GM12878 (cell line): ENCODE data around the gene GGT6. TPM values are rescaled to one million over a fixed set of nuclear protein-coding genes. Genes with fewer than 3 reads are reported as not detected.

Experiments
- ATAC-seq: fragments of 200-7000 bp; cut with Tn5 transposase; 3 replicates; pipeline ENCODE4 v1.9.1; 2020; ENCODE audit warnings: mild to moderate bottlenecking, moderate library complexity
- BruUV-seq: library from RNA; stranded (reverse); fragments of 400-500 nt; replicated peaks from 2 replicates; lab custom pipeline; 2021; lab: Mats Ljungman, UMichigan
- CTCF ChIA-PET: fragments of 300-600 bp; sonication (Branson Sonifier 250); formaldehyde crosslinking; extraction: SDS; loops from one replicate; lab custom pipeline; 2021; ENCODE audit warnings: inconsistent platforms; lab: Yijun Ruan, JAX
- POLR2A ChIA-PET: fragments of 350-600 bp; formaldehyde crosslinking; extraction: SDS; loops from one replicate; lab custom pipeline; 2021; ENCODE audit warnings: inconsistent platforms; lab: Charles Lee
- RAD21 ChIA-PET: fragments of 300-600 bp; sonication (Branson Sonifier 250); formaldehyde crosslinking; loops from one replicate; lab custom pipeline; 2023; ENCODE audit warnings: antibody characterized with exemption; ENCODE audit not compliant: unreplicated experiment; lab: Charles Lee
- SMC1A ChIA-PET: fragments of 300-600 bp; sonication (Branson Sonifier 250); formaldehyde crosslinking; loops from one replicate; lab custom pipeline; 2023; ENCODE audit not compliant: unreplicated experiment, uncharacterized antibody; lab: Charles Lee
- DNase-seq: peaks from one replicate; pipeline ENCODE4 v3.0.0-alpha.2; 2011; ENCODE audit warnings: low read depth, low spot score
- FAIRE-seq: peaks from 3 replicates; lab custom pipeline; 2011; peaks lifted over from hg19 to GRCh38; lab: Jason Lieb, UNC
- H2AFZ ChIP-seq: 2 replicates; pipeline ENCODE4 v1.6.0; 2011; ENCODE audit warnings: low read depth, low read length, control low read depth; ENCODE audit not compliant: control insufficient read depth
- H3K27ac ChIP-seq: 2 replicates; pipeline ENCODE4 v1.5.1; 2011; ENCODE audit warnings: control low read depth; ENCODE audit not compliant: control insufficient read depth, insufficient read depth
- H3K27me3 ChIP-seq, 2 experiments: replicated peaks in 1 of 2; 2 replicates each; pipeline versions ENCODE4 v1.6.0 to v1.6.1; 2011; ENCODE audit warnings: low read length in 1 of 2; ENCODE audit not compliant: control insufficient read depth in 2 of 2, insufficient read depth in 2 of 2
- H3K36me3 ChIP-seq, 2 experiments: 2 replicates each; pipeline ENCODE4 v1.5.1; 2011; ENCODE audit warnings: low read length in 1 of 2; ENCODE audit not compliant: control insufficient read depth in 2 of 2, insufficient read depth in 2 of 2
- H3K4me1 ChIP-seq: 2 replicates; pipeline ENCODE4 v1.6.1; 2011; ENCODE audit warnings: mild to moderate bottlenecking, low read length, moderate library complexity, mixed read lengths; ENCODE audit not compliant: control insufficient read depth, insufficient read depth
- H3K4me2 ChIP-seq: 2 replicates; pipeline ENCODE4 v1.6.0; 2011; ENCODE audit warnings: control low read depth; ENCODE audit not compliant: control insufficient read depth, insufficient read depth
- H3K4me3 ChIP-seq: fragments of 200-600 bp; sonication (generic); 2 replicates; pipeline ENCODE4 v1.5.1; 2016
- H3K79me2 ChIP-seq: 2 replicates; pipeline ENCODE4 v1.6.0; 2011; ENCODE audit warnings: low read length; ENCODE audit not compliant: control insufficient read depth, insufficient read depth
- H3K9ac ChIP-seq: 2 replicates; pipeline ENCODE4 v1.8.0; 2011; ENCODE audit warnings: low read length, control low read depth, mixed read lengths; ENCODE audit not compliant: control insufficient read depth, insufficient read depth
- H3K9me3 ChIP-seq: replicated peaks from 3 replicates; pipeline ENCODE4 v1.5.1; 2011; ENCODE audit warnings: mild to moderate bottlenecking, low read length; ENCODE audit not compliant: control insufficient read depth, insufficient read depth
- H4K20me1 ChIP-seq: 2 replicates; pipeline ENCODE4 v1.6.0; 2011; ENCODE audit not compliant: control insufficient read depth, insufficient read depth
- NFYA ChIP-seq: IDR thresholded peaks from 2 replicates; pipeline ENCODE4 v1.6.1; 2011; ENCODE audit warnings: low read depth, mild to moderate bottlenecking, low read length, improper control_type of control experiment, borderline replicate concordance
- PBX3 ChIP-seq: IDR thresholded peaks from 2 replicates; pipeline ENCODE4 v1.6.1; 2011; ENCODE audit warnings: mild to moderate bottlenecking, low read depth, low read length, moderate library complexity; ENCODE audit not compliant: insufficient replicate concordance
- WGBS: methylation state at CpG from one replicate; pipeline ENCODE4 v1.1.6; 2016; ENCODE audit warnings: low lambda C conversion rate; ENCODE audit not compliant: insufficient replicate concordance, insufficient coverage; ENCODE audit errors: missing lambda C conversion rate; 5-methylcytosine and 5-hydroxymethylcytosine counted together
- in situ Hi-C: fragments of 300-500 bp; cut with MboI; formaldehyde crosslinking; loops from 9 replicates; pipeline ENCODE4 v1.14.3; 2018; ENCODE audit warnings: mixed read lengths
- intact Hi-C: fragments of 100-400 bp; cut with micrococcal nuclease; formaldehyde crosslinking; loops from one replicate; pipeline ENCODE4 v1.14.2; 2022; ENCODE audit not compliant: unreplicated experiment
- polyA plus RNA-seq, 11 experiments: library from polyadenylated mRNA; depleted of rRNA in 4 of 11; unstranded in 6 of 11; stranded (reverse) in 5 of 11; fragments of >200 nt; fragmentation: Nextera tagmentation in 4 of 11; fragmentation: Illumina TruSeq in 1 of 11; extraction: Ambion mirVana in 4 of 11; extraction: Trizol in 1 of 11; gene quantifications; 1 replicate in 1 of 11; 2 replicates in 10 of 11; pipeline versions ENCODE4 v1.2.1 to v1.2.3, GENCODE V29; 2011 to 2016; ENCODE audit warnings: inconsistent platforms in 2 of 11, missing spikeins in 2 of 11, low read depth in 1 of 11
- total RNA-seq, 4 experiments: library from RNA; depleted of rRNA in 3 of 4; stranded (reverse); fragments of >200 nt in 3 of 4; fragmentation: Illumina TruSeq in 1 of 4; extraction: Trizol in 1 of 4; gene quantifications; 2 replicates each; pipeline versions ENCODE4 v1.2.1 to v1.2.3, GENCODE V29; 2013 to 2021
- TF ChIP-seq, protein P1 (sequence below): fragments of 450-650 bp; IDR thresholded peaks from 2 replicates; pipeline ENCODE4 v1.6.1; 2016; ENCODE audit warnings: mild to moderate bottlenecking, moderate library complexity, borderline replicate concordance

Gene GGT6
- total and polyA plus RNA-seq, 10 of the 15 experiments (the other 5 are each of a cell fraction or from before 2014, with no cell fraction given): 0.01 to 0.26 (median 0.13) TPM; not detected in 5

- TF ChIP-seq, protein P1, sequence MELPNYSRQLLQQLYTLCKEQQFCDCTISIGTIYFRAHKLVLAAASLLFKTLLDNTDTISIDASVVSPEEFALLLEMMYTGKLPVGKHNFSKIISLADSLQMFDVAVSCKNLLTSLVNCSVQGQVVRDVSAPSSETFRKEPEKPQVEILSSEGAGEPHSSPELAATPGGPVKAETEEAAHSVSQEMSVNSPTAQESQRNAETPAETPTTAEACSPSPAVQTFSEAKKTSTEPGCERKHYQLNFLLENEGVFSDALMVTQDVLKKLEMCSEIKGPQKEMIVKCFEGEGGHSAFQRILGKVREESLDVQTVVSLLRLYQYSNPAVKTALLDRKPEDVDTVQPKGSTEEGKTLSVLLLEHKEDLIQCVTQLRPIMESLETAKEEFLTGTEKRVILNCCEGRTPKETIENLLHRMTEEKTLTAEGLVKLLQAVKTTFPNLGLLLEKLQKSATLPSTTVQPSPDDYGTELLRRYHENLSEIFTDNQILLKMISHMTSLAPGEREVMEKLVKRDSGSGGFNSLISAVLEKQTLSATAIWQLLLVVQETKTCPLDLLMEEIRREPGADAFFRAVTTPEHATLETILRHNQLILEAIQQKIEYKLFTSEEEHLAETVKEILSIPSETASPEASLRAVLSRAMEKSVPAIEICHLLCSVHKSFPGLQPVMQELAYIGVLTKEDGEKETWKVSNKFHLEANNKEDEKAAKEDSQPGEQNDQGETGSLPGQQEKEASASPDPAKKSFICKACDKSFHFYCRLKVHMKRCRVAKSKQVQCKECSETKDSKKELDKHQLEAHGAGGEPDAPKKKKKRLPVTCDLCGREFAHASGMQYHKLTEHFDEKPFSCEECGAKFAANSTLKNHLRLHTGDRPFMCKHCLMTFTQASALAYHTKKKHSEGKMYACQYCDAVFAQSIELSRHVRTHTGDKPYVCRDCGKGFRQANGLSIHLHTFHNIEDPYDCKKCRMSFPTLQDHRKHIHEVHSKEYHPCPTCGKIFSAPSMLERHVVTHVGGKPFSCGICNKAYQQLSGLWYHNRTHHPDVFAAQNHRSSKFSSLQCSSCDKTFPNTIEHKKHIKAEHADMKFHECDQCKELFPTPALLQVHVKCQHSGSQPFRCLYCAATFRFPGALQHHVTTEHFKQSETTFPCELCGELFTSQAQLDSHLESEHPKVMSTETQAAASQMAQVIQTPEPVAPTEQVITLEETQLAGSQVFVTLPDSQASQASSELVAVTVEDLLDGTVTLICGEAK: no peak
- no peak for TF ChIP-seq NFYA
These were observed 45.6 kb downstream of the GGT6 start (continued) for GRCh38 chr17:4514779-4515178.

- H3K79me2 ChIP-seq: no peaks in the 10 kb centered on the region
These were observed 46.2 kb downstream of the GGT6 start for GRCh38 chr17:4514206-4514605.

More at GRCh38 chr17:4514206-4514605, 46.2 kb downstream of the GGT6 start:
- WGBS: 27% methylated on average over 7 of the region's 7 CpGs
- no peak overlapping the region for H3K4me2 ChIP-seq
- RAD21 ChIA-PET: no interaction called here
- H3K4me1 ChIP-seq: peaks cover 12% of the 10 kb centered on the region
- FAIRE-seq (no peak), DNase-seq (no peak), ATAC-seq (no peak)
- TF ChIP-seq PBX3: no peak
- no peak overlapping the region for H3K27ac ChIP-seq
- H2AFZ ChIP-seq: no peak overlapping the region
- no peaks in the 10 kb centered on the region for H3K27me3 ChIP-seq
- H3K4me3 ChIP-seq: no peak overlapping the region
- intact Hi-C loops: no loop called here
- no peaks in the 10 kb centered on the region for H4K20me1 ChIP-seq
- H3K9ac ChIP-seq: no peak overlapping the region
- SMC1A ChIA-PET: interaction anchor here (1.3 kb wide), 1 partner anchor 93 kb away, joined by 3 read pairs; no protein-coding TSS in a partner anchor
- H3K36me3 ChIP-seq: no peaks in the 10 kb centered on the region
- in situ Hi-C loops: no loop called here
- POLR2A ChIA-PET: no interaction called here
- no TSS peak for BruUV-seq
- no peaks in the 10 kb centered on the region; the same call in 2 of the 3 replicates for H3K9me3 ChIP-seq
- CTCF ChIA-PET: no interaction called here
